ENCODE measurements around the gene WNT3. TPM values are rescaled to one million over a fixed set of nuclear protein-coding genes. Genes with fewer than 3 reads are reported as not detected.
A peak's percentile ranks its signal among the peaks of the same experiment; 100 is the strongest.

The WNT3 gene
- total RNA-seq, 1 donor, result 0.63 TPM

- H3K4me3 ChIP-seq (ENCODE audit: low read depth, low read length), result no peak overlapping the region
- no peak for TF ChIP-seq CTCF (IDR thresholded peaks at IDR 0.05; ENCODE audit: insufficient read depth, low read length)
- no peak for DNase-seq (ENCODE audit: low read depth)
Measured at GRCh38 chr17:46837521-46837920, 19.0 kb upstream of the WNT3 start.

GRCh38 chr17:46836500-46836899, 18.0 kb upstream of the WNT3 start:
- no peak overlapping the region for H3K4me3 ChIP-seq (ENCODE audit: low read depth, low read length)
- DNase-seq (ENCODE audit: low read depth), result peak; percentile 9

GRCh38 chr17:46834846-46835245, 16.4 kb upstream of the WNT3 start:
- TF ChIP-seq CTCF (IDR thresholded peaks at IDR 0.05; ENCODE audit: insufficient read depth, low read length), result no peak
- no peak for DNase-seq (ENCODE audit: low read depth)

More at GRCh38 chr17:46836500-46836899, 18.0 kb upstream of the WNT3 start:
- TF ChIP-seq CTCF (IDR thresholded peaks at IDR 0.05; ENCODE audit: insufficient read depth, low read length), result no peak

GRCh38 chr17:46833840-46834208, 15.3 kb upstream of the WNT3 start:
- no peak overlapping the region for H3K4me3 ChIP-seq (ENCODE audit: low read depth, low read length)
- no peak for TF ChIP-seq CTCF (IDR thresholded peaks at IDR 0.05; ENCODE audit: insufficient read depth, low read length)
- DNase-seq (ENCODE audit: low read depth), result no peak

More at GRCh38 chr17:46834846-46835245, 16.4 kb upstream of the WNT3 start:
- H3K4me3 ChIP-seq (ENCODE audit: low read depth, low read length), result no peak overlapping the region

GRCh38 chr17:46832945-46833839, 14.7 kb upstream of the WNT3 start:
- peak; percentile 78 for DNase-seq (ENCODE audit: low read depth)
- TF ChIP-seq CTCF (IDR thresholded peaks at IDR 0.05; ENCODE audit: insufficient read depth, low read length), result no peak
- no peak overlapping the region for H3K4me3 ChIP-seq (ENCODE audit: low read depth, low read length)

- no peak for DNase-seq (ENCODE audit: low read depth)
- H3K4me3 ChIP-seq (ENCODE audit: low read depth, low read length), result no peak overlapping the region
- no peak for TF ChIP-seq CTCF (IDR thresholded peaks at IDR 0.05; ENCODE audit: insufficient read depth, low read length)
Measured at GRCh38 chr17:46832331-46832821, 13.9 kb upstream of the WNT3 start.
